IPS-20b (cell line): ENCODE data around the gene RAD54L2.
"Not testable (repeated sequence)": the region's sequence is repeated elsewhere in the genome, so short reads cannot be mapped to it uniquely, and the experiment has no call there.

ENCODE experiments used
- H3K27ac ChIP-seq: one replicate; pipeline ENCODE4 v1.5.1; 2013; ENCODE audit warnings: low read length
- H3K27me3 ChIP-seq: 2 replicates; pipeline ENCODE4 v1.6.1; 2013; ENCODE audit warnings: mild to moderate bottlenecking, low read length, inconsistent platforms; ENCODE audit not compliant: insufficient read depth
- H3K36me3 ChIP-seq: 2 replicates; pipeline ENCODE4 v1.6.1; 2013; ENCODE audit warnings: low read depth, mild to moderate bottlenecking, inconsistent platforms, low read length, moderate library complexity; ENCODE audit not compliant: insufficient read depth
- H3K4me1 ChIP-seq: 2 replicates; pipeline ENCODE4 v1.6.1; 2013; ENCODE audit warnings: mild to moderate bottlenecking, control low read depth, inconsistent platforms, low read length, moderate library complexity; ENCODE audit not compliant: insufficient read depth
- H3K4me3 ChIP-seq: 2 replicates; pipeline ENCODE4 v1.5.1; 2013; ENCODE audit warnings: mild to moderate bottlenecking, low read length, inconsistent platforms
- H3K9ac ChIP-seq: 2 replicates; pipeline ENCODE4 v1.6.1; 2013; ENCODE audit warnings: low read depth, mild to moderate bottlenecking, inconsistent platforms, low read length, moderate library complexity
- H3K9me3 ChIP-seq: 2 replicates; pipeline ENCODE4 v1.6.1; 2013; ENCODE audit warnings: mild to moderate bottlenecking, low read depth, low read length, inconsistent platforms; ENCODE audit not compliant: insufficient read depth

Gene RAD54L2

DNA sequence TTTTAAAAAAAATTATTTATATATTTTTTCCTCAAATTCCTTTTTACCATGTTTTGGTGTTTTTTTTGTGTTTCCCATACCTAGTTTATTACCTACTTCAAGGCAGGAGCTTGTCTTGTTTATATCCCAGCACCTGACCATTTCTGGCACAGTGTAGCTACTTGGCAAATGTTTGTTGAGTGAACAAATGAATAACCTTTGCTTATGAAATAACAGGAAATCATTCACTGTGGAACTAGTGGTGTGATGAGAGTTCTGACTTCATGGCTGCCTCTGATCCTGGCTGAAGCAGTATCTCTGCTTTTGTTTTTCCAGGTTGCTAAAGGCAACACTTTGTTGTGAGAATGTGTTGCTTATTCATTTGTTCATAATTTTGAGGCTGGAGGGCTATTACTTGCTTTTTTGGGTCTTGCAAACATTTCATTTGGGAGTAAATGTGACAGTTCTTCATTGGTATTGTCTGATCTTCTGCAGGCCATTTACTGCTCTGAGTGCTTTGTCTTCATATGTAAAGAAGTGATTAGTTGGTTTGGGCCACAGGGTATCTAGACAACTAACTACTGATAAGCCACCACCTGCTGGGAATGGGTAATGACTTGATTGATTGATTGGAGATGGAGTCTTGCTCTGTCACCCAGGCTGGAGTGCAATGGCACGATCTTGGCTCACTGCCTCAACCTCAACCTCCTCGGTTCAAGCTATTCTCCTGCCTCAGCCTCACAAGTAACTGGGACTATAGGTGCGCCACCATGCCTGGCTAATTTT lies 5.7 kb downstream of the RAD54L2 start:
- H3K9ac ChIP-seq: no peak overlapping the region
- no peak overlapping the region for H3K4me3 ChIP-seq
- peaks cover 28% of the 10 kb centered on the region; the same call in 1 of the 2 replicates for H3K36me3 ChIP-seq
- H3K27ac ChIP-seq: no peak overlapping the region
- H3K9me3 ChIP-seq: no peaks in the 10 kb centered on the region
- no peaks in the 10 kb centered on the region for H3K4me1 ChIP-seq
- no peaks in the 10 kb centered on the region for H3K27me3 ChIP-seq

DNA sequence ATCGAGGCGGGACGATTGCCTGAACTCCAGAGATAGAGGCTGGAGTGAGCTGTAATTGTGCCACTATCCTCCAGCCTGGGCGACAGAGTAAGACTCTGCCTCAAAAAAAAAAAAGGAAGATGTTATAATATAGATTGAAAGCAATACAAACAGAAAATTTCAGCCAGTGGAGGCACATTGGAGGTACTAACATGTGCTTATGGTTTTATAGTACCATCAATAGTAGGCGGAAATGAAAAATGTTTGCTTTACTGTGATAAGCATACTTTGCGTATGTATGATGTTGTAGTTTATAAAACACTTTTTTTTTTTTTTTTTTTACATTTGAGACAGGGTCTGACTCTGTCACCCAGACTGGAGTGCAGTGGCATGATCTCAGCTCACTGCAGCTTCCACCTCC lies 8.8 kb downstream of the RAD54L2 start:
- H3K27me3 ChIP-seq: no peaks in the 10 kb centered on the region
- H3K9ac ChIP-seq: no peak overlapping the region
- peaks cover 19% of the 10 kb centered on the region; the same call in 1 of the 2 replicates for H3K36me3 ChIP-seq

DNA sequence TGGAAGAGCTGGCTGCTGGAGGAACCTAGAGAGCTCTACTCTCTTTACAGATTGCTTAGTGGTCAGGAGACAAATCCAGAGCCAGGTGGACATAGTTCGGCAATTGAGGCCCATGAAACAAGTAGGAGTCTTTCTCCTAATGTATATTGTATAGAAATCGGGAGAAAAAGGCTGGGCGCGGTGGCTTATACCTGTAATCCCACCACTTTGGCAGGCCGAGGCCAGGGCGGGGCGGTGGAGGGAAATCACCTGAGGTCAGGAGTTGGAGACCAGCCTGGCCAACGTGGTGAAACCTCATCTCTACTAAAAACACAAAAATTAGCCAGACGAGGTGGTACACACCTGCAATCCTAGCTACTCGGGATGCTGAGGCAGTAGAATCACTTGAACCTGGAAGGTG lies 10.8 kb downstream of the RAD54L2 start:
- Histone ChIP-seq H3K27me3 (no peaks in the 10 kb centered on the region), H3K36me3 (peaks cover 7% of the 10 kb centered on the region; the same call in 1 of the 2 replicates), H3K9me3 (no peaks in the 10 kb centered on the region), H3K27ac (no peak overlapping the region), H3K4me1 (no peaks in the 10 kb centered on the region), H3K9ac (no peak overlapping the region), H3K4me3 (no peak overlapping the region)

More for the DNA sequence above, 8.8 kb downstream of the RAD54L2 start:
- H3K27ac ChIP-seq: no peak overlapping the region
- H3K9me3 ChIP-seq: no peaks in the 10 kb centered on the region
- H3K4me1 ChIP-seq: no peaks in the 10 kb centered on the region
- H3K4me3 ChIP-seq: no peak overlapping the region

DNA sequence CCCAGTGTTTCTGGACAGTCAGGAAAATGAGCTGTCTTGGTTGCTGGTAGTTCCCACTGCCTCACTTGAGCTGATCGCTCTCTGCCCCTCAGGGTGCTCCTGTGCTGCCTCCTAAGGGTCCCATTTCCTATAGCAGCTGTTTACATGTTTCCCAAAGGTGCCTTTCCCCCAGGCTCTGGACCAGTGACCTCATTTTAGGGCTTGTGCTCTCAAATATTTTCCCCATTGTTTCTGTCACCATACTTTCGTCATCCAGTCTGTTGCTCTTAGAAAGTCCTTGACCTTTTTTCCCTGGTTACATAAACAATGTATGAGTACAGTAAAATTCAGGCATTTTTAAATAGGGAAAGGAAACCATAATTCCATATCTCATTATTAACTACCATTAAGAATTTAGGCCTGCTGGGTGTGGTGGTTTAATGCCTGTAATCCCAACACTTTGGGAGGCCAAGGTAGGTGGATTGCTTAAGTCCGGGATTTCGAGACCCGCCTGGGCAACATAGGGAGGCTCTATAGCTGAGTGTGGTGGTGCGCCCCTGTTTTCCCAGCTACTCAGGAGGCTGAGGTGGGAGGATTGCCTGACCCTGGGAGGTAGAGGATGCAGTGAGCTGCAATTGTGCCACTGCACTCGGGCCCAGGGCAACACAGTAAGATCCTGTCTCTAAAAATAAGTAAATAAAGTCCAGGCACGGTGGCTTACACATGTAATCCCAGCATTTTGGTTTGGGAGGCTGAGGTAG lies 11.7 kb downstream of the RAD54L2 start:
- H3K27ac ChIP-seq: no peak overlapping the region

DNA sequence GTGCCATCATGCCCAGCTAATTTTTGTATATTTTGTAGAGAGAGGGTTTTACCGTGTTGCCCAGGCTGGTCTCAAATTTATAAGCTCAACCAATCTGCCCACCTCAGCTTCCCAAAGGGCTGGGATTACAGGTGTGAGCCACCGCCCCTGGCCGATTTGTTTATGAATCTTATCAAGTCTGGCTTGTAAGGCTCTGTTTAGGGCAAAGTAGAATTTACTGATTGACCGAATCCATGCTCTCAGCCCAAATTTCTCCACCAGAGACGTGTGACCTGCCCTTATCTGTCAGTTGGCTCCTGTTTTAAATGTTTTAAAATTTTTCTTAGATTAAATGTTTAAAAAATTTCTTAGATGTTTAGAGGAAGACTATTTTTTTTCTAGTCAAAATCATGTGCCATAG lies 19.5 kb downstream of the RAD54L2 start:
- Histone ChIP-seq H3K36me3 (0 out of 2 replicates have a peak, but pooled peaks cover 5% of the 10 kb centered on the region), H3K27me3 (no peaks in the 10 kb centered on the region), H3K9ac (no peak overlapping the region), H3K27ac (no peak overlapping the region), H3K9me3 (no peaks in the 10 kb centered on the region), H3K4me3 (no peak overlapping the region), H3K4me1 (no peaks in the 10 kb centered on the region; the same call in 1 of the 2 replicates)

More for the DNA sequence above, 11.7 kb downstream of the RAD54L2 start:
- Histone ChIP-seq H3K9me3 (no peaks in the 10 kb centered on the region), H3K4me3 (no peak overlapping the region), H3K36me3 (no peaks in the 10 kb centered on the region), H3K27me3 (no peaks in the 10 kb centered on the region), H3K4me1 (no peaks in the 10 kb centered on the region), H3K9ac (no peak overlapping the region)

DNA sequence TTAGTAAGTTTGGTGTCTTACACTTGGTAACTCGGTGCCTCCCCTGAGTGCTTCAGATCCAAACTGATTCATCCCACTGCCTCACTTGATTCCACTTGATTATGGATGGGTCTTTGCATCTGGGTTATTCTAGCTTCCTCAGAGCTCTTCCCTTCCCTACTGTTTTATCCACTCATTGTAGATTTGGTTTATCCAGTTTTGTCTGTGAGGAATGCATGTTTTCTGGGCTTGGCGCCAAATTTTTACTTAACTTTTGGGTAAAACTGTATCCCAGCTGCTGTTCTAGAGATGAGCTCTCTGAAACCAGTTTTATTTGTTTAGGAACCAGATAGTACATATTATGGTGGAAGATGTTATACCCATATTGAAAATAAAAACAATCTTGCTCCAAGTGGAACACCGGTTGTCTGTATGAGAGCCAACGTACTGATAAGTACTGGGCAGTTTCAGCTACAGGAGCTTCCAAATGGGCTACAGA lies 20.9 kb downstream of the RAD54L2 start:
- Histone ChIP-seq H3K36me3 (0 out of 2 replicates have a peak, but pooled peaks cover 5% of the 10 kb centered on the region), H3K4me1 (peaks cover 3% of the 10 kb centered on the region), H3K27me3 (no peaks in the 10 kb centered on the region), H3K4me3 (no peak overlapping the region), H3K9me3 (no peaks in the 10 kb centered on the region), H3K9ac (no peak overlapping the region), H3K27ac (no peak overlapping the region)

DNA sequence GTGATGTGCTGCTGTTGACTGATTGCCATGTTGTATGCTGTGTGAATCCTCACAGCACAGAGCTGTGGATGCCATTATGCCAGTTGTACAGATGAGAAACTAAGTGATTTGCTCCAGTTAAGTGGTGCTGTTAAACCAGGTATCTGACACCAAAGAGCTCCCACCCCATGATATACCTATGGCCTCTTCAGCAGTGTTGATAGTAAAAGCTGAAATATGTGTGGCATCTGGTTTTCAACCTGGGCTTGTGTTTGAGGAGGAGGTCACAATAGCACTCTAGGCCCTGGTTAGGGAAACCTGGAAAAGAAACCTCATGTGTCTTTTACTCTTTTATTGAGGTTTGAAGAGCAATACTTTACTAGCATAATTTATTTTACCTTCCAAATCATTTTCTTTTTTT lies 21.4 kb downstream of the RAD54L2 start:
- Histone ChIP-seq H3K4me3 (no peak overlapping the region), H3K9me3 (no peaks in the 10 kb centered on the region), H3K27me3 (no peaks in the 10 kb centered on the region), H3K27ac (no peak overlapping the region), H3K36me3 (0 out of 2 replicates have a peak, but pooled peaks cover 5% of the 10 kb centered on the region), H3K4me1 (peaks cover 3% of the 10 kb centered on the region), H3K9ac (no peak overlapping the region)

DNA sequence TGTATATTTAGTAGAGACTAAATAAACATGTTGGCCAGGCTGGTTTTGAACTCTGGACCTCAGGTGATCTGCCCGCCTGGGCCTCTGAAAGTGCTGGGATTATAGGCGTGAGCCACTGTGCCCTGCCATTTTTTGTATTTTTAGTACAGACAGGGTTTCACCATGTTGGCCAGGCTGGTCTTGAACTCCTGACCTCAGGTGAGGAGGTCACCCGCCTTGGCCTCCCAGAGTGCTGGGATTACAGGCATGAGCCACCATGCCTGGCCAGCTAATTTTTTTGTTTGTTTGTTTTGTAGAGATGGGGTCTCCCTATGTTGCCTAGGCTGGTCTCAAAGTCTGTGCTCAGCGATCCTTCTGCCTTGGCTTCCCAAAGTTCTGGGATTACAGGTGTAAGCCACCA lies 23.9 kb downstream of the RAD54L2 start:
- not testable (repeated sequence) for H3K9me3 ChIP-seq, H3K9ac ChIP-seq, H3K4me1 ChIP-seq, H3K36me3 ChIP-seq, H3K4me3 ChIP-seq, H3K27me3 ChIP-seq, H3K27ac ChIP-seq

DNA sequence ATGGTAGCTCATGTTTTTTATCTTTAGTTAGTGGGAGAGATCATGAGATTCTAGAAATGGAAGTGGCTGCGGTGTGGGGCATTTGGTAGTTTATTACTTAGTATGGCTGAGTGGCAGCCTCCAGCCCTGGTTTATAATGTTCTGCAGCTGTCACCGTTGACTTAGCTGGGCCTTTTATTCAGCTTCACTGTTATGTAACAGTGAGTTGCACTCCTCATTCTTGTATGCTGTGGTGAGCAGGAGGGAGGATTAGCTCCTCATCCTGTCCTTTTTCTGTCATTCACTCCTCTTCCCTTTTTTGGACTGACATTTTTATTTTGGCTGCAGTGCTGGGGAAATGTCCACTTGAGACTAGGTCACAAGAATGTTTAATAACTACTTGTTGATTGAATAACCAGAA lies 29.5 kb downstream of the RAD54L2 start:
- Histone ChIP-seq H3K4me3 (no peak overlapping the region), H3K36me3 (no peaks in the 10 kb centered on the region), H3K9me3 (no peaks in the 10 kb centered on the region), H3K4me1 (peaks cover 3% of the 10 kb centered on the region; the same call in 1 of the 2 replicates), H3K27ac (no peak overlapping the region), H3K27me3 (no peaks in the 10 kb centered on the region), H3K9ac (no peak overlapping the region)

DNA sequence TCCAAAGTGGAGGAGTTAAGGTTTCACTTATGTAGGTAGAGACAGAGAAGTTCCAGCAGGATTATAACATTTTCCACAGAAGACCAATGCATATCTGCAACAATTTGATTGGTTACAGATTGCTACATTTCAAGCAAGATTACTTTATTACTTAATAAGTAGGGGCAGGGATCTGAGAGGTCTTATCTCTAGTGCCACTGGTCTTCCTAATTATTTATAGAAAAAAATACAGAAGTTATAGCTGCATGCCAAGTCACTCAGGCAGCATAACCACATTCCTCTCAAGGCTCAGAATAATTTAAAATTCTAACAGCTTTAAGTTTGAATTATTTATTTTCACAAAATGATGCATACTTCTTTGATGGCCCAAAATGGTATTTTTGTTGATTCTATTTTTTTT lies 30.5 kb downstream of the RAD54L2 start:
- Histone ChIP-seq H3K4me3 (no peak overlapping the region), H3K9me3 (no peaks in the 10 kb centered on the region), H3K4me1 (peaks cover 2% of the 10 kb centered on the region; the same call in 1 of the 2 replicates), H3K9ac (no peak overlapping the region), H3K27ac (no peak overlapping the region), H3K36me3 (no peaks in the 10 kb centered on the region), H3K27me3 (no peaks in the 10 kb centered on the region)

DNA sequence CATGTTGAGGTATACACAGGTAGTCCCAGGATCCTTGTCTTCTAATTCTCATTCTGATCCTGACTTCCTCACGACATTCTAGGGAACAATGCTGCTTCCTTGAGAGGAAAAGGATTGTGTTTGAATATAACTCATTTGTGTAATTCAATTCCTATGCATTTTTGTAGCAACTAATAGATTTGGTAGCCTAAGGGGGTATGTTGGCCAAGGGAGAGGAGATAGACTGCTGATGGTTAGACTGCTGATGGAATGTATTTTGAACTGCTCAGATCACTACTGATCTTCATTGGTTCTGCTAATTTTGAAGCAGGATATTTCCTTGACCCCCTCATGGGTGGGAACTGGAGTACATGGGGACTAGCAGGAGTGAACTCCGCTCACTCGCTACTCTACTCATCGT lies 39.7 kb downstream of the RAD54L2 start:
- H3K27me3 ChIP-seq: no peaks in the 10 kb centered on the region
- no peak overlapping the region for H3K27ac ChIP-seq
- H3K36me3 ChIP-seq: no peaks in the 10 kb centered on the region
- no peaks in the 10 kb centered on the region; the same call in 1 of the 2 replicates for H3K9me3 ChIP-seq
- H3K9ac ChIP-seq: no peak overlapping the region
- no peak overlapping the region for H3K4me3 ChIP-seq
- H3K4me1 ChIP-seq: peaks cover 23% of the 10 kb centered on the region

DNA sequence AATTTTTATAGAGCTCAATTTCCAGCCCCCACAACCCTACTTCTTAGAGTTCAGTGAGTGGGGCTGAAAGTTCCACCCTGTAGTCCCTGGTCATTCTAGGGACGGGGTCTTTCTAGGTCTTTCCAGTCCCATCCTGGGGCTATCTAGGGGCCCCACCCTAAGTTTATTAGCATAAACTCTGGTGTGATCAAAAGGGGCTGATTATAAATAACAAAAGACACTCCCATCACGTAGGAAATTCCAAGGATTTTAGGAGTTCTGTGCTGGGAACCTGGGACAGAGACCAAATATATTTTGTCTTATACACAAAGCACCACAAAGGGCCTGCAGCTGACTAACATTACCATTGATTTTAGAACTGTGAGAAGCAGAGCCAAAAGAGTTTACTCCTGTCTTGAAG lies 41.9 kb downstream of the RAD54L2 start:
- Histone ChIP-seq H3K27ac (no peak overlapping the region), H3K4me1 (peaks cover 23% of the 10 kb centered on the region), H3K36me3 (no peaks in the 10 kb centered on the region), H3K9me3 (no peaks in the 10 kb centered on the region; the same call in 1 of the 2 replicates), H3K4me3 (no peak overlapping the region), H3K27me3 (no peaks in the 10 kb centered on the region), H3K9ac (no peak overlapping the region)
